Measurements from ENCODE around the gene ADAM23. TPM values are rescaled to one million over a fixed set of nuclear protein-coding genes. Genes with fewer than 3 reads are reported as not detected.
A peak's percentile ranks its signal among the peaks of the same experiment; 100 is the strongest.

Gene ADAM23
- total and polyA plus RNA-seq, 2 of the 13 experiments (the other 11 are each of a cell fraction or from before 2014, with no cell fraction given) = 0.04 TPM; not detected in 1

DNA sequence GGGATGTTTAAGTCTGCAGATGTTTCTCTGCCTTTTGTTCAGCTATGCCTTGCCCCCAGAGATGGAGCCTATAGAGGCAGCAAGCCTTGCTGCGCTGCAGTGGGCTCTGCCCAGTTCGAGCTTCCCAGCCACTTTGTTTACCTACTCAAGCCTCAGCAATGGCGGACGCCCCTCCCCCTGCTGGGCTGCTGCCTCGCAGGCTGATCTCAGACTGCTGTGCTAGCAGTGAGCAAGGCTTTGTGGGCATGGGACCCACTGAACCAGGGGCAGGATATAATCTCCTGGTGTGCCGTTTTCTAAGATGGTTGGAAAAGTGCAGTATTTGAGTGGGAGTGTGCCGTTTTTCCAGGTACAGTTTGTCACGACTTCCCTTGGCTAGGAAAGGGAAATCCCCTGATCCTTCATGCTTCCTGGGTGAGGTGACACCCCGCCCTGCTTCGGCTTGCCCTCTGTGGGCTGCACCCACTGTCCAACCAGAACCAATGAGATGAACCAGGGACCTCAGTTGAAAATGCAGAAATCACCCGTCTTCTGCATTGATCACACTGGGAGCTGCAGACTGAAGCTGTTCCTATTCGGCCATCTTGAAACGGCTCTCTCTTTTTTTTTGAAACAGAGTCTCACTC lies 27.6 kb upstream of the ADAM23 start (continued):
- TF ChIP-seq RELA (CRISPR knock-in tag; IDR thresholded peaks at IDR 0.05) = no peak
- peak; percentile 56; the same call in 1 of the 2 replicates for TF ChIP-seq ZBTB38 (CRISPR knock-in tag; IDR thresholded peaks at IDR 0.05)
- TF ChIP-seq, protein P1, sequence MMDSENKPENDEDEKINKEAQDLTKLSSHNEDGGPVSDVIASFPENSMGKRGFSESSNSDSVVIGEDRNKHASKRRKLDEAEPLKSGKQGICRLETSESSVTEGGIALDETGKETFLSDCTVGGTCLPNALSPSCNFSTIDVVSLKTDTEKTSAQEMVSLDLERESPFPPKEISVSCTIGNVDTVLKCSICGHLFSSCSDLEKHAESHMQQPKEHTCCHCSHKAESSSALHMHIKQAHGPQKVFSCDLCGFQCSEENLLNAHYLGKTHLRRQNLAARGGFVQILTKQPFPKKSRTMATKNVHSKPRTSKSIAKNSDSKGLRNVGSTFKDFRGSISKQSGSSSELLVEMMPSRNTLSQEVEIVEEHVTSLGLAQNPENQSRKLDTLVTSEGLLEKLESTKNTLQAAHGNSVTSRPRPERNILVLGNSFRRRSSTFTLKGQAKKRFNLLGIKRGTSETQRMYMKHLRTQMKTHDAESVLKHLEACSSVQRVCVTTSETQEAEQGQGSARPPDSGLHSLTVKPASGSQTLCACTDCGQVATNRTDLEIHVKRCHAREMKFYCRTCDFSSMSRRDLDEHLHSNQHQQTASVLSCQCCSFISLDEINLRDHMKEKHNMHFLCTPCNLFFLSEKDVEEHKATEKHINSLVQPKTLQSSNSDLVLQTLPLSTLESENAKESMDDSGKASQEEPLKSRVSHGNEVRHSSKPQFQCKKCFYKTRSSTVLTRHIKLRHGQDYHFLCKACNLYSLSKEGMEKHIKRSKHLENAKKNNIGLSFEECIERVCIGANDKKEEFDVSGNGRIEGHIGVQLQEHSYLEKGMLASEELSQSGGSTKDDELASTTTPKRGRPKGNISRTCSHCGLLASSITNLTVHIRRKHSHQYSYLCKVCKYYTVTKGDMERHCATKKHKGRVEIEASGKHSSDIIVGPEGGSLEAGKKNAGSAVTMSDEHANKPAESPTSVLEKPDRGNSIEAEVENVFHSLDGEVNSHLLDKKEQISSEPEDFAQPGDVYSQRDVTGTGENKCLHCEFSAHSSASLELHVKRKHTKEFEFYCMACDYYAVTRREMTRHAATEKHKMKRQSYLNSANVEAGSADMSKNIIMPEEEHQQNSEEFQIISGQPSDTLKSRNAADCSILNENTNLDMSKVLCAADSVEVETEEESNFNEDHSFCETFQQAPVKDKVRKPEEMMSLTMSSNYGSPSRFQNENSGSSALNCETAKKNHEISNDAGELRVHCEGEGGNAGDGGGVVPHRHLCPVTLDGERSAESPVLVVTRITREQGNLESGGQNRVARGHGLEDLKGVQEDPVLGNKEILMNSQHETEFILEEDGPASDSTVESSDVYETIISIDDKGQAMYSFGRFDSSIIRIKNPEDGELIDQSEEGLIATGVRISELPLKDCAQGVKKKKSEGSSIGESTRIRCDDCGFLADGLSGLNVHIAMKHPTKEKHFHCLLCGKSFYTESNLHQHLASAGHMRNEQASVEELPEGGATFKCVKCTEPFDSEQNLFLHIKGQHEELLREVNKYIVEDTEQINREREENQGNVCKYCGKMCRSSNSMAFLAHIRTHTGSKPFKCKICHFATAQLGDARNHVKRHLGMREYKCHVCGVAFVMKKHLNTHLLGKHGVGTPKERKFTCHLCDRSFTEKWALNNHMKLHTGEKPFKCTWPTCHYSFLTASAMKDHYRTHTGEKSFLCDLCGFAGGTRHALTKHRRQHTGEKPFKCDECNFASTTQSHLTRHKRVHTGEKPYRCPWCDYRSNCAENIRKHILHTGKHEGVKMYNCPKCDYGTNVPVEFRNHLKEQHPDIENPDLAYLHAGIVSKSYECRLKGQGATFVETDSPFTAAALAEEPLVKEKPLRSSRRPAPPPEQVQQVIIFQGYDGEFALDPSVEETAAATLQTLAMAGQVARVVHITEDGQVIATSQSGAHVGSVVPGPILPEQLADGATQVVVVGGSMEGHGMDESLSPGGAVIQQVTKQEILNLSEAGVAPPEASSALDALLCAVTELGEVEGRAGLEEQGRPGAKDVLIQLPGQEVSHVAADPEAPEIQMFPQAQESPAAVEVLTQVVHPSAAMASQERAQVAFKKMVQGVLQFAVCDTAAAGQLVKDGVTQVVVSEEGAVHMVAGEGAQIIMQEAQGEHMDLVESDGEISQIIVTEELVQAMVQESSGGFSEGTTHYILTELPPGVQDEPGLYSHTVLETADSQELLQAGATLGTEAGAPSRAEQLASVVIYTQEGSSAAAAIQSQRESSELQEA (CRISPR knock-in tag; IDR thresholded peaks at IDR 0.05; ENCODE audit: not compliant biosample characterization) = no peak
- TF ChIP-seq, protein P2, sequence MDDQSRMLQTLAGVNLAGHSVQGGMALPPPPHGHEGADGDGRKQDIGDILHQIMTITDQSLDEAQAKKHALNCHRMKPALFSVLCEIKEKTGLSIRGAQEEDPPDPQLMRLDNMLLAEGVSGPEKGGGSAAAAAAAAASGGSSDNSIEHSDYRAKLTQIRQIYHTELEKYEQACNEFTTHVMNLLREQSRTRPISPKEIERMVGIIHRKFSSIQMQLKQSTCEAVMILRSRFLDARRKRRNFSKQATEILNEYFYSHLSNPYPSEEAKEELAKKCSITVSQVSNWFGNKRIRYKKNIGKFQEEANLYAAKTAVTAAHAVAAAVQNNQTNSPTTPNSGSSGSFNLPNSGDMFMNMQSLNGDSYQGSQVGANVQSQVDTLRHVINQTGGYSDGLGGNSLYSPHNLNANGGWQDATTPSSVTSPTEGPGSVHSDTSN (CRISPR knock-in tag; IDR thresholded peaks at IDR 0.05; ENCODE audit: borderline replicate concordance) = no peak
- TF ChIP-seq JDP2 (CRISPR knock-in tag; IDR thresholded peaks at IDR 0.05; ENCODE audit: borderline replicate concordance) = no peak
- TF ChIP-seq RARG (CRISPR knock-in tag; IDR thresholded peaks at IDR 0.05; ENCODE audit: low read depth) = no peak
- peak; percentile 28; the same call in 1 of the 2 replicates for TF ChIP-seq ZNF501 (CRISPR knock-in tag; IDR thresholded peaks at IDR 0.05)
- no peak for TF ChIP-seq HNRNPH1 (optimal IDR thresholded peaks at IDR 0.05; ENCODE audit: low read depth, low read length)
- no peak for TF ChIP-seq PAX8 (CRISPR knock-in tag; IDR thresholded peaks at IDR 0.05; ENCODE audit: borderline replicate concordance)
- TF ChIP-seq ZSCAN22 (CRISPR knock-in tag; IDR thresholded peaks at IDR 0.05) = no peak
- no peak for TF ChIP-seq JUN (CRISPR knock-in tag; IDR thresholded peaks at IDR 0.05)
- TF ChIP-seq, protein P3, sequence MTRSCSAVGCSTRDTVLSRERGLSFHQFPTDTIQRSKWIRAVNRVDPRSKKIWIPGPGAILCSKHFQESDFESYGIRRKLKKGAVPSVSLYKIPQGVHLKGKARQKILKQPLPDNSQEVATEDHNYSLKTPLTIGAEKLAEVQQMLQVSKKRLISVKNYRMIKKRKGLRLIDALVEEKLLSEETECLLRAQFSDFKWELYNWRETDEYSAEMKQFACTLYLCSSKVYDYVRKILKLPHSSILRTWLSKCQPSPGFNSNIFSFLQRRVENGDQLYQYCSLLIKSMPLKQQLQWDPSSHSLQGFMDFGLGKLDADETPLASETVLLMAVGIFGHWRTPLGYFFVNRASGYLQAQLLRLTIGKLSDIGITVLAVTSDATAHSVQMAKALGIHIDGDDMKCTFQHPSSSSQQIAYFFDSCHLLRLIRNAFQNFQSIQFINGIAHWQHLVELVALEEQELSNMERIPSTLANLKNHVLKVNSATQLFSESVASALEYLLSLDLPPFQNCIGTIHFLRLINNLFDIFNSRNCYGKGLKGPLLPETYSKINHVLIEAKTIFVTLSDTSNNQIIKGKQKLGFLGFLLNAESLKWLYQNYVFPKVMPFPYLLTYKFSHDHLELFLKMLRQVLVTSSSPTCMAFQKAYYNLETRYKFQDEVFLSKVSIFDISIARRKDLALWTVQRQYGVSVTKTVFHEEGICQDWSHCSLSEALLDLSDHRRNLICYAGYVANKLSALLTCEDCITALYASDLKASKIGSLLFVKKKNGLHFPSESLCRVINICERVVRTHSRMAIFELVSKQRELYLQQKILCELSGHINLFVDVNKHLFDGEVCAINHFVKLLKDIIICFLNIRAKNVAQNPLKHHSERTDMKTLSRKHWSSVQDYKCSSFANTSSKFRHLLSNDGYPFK (CRISPR knock-in tag; IDR thresholded peaks at IDR 0.05; ENCODE audit: borderline replicate concordance) = peak; percentile 33; the same call in 1 of the 2 replicates

Measured in HepG2 (cell line).